Left ventricle myocardium superior (tissue), 1 donor: ENCODE measurements around the gene RPL3. TPM values are rescaled to one million over a fixed set of nuclear protein-coding genes. Genes with fewer than 3 reads are reported as not detected.
"Not testable (repeated sequence)": the region's sequence is repeated elsewhere in the genome, so short reads cannot be mapped to it uniquely, and the experiment has no call there.

Source experiments
- ATAC-seq: fragments of 200-7000 bp; cut with Tn5 transposase; one replicate; pipeline ENCODE4 v1.9.1; 2020; ENCODE audit warnings: mild to moderate bottlenecking, moderate library complexity
- DNase-seq: peaks from one replicate; pipeline ENCODE4 v3.0.0-alpha.2; 2020
- intact Hi-C: fragments of 100-400 bp; cut with micrococcal nuclease; formaldehyde crosslinking; loops from one replicate; pipeline ENCODE4 v1.11.0; 2022
- long read RNA-seq: library from polyadenylated mRNA; unstranded; transcript quantifications from one replicate; pipeline ENCODE4 v2.0.0, GENCODE V29; 2021
- total RNA-seq: library from RNA; stranded (reverse); fragmentation: NEBNext Ultra II Directional; extraction: Animal tissue kit (Norgen Biotek cat#: 25700); gene quantifications from one replicate; pipeline ENCODE4 v1.2.1, GENCODE V29; 2021
- donor health status: DM: no; HTN: yes; CAD: no; lungs with severe emphysema.

RPL3 gene
- 319 TPM for total RNA-seq
- long read RNA-seq, transcript RPL3-201 (10 exons, 1,442 nt), result major isoform, 678 of 741 reads
- long read RNA-seq, transcript RPL3-202 (9 exons, 1,289 nt), result minor isoform, 23 of 741 reads
- long read RNA-seq, transcript RPL3-210 (2 exons, 616 nt), result minor isoform, 5 of 741 reads
- long read RNA-seq, partial matches to known transcripts, result 16 of 741 reads
- long read RNA-seq, other reads (novel, unspliced or antisense), result 19 of 741 reads

DNA sequence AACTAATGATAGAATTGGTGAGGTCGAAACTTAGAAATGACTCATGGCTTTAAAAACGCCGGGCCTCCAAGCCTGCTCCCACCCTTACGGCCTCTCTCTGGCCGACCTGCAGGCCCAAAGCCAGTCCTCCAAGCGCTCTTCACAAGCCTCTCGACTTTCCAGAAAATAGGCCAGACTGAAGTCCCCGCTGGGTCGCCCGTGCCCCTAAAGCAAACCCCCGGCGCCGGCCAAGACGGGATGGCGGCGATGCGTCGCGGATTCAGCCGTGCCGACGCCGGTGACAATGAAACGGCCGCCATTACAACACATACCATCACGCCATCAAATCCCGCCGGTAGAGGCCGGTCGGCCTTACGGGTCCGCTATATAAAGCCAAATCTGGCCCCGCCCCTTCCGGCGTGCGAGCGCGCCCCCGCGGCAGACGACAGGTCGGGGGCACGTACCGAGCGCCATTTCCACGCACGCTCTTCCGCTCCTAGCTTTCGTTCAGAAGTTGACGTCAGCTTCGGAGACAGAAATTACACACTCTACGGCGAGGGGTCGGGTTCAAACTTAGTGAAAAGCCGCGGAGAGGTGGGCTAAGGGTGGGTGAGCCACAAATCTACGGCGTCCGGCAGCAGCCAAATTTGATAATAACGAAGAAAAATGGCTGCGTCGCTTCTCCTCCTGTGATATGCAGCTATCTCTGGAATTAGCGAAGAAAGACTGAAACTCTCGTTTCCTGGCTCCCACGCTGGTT, at the start of gene RPL3:
Gene RPL3 (minus strand): TSS at position 340 of the 739 bp plus-strand sequence. CDS start 26 bp downstream, at position 314.
- intact Hi-C loops, result loop anchor here (5.0 kb wide), 1 partner anchor 147 kb away; no protein-coding TSS in a partner anchor
- ATAC-seq (peak; percentile 91), DNase-seq (peak; percentile 98)

- no peak for ATAC-seq
- DNase-seq, result no peak
- intact Hi-C loops, result no loop called here
These were observed 49.8 kb upstream of the RPL3 start for GRCh38 chr22:39369186-39369585.

DNA sequence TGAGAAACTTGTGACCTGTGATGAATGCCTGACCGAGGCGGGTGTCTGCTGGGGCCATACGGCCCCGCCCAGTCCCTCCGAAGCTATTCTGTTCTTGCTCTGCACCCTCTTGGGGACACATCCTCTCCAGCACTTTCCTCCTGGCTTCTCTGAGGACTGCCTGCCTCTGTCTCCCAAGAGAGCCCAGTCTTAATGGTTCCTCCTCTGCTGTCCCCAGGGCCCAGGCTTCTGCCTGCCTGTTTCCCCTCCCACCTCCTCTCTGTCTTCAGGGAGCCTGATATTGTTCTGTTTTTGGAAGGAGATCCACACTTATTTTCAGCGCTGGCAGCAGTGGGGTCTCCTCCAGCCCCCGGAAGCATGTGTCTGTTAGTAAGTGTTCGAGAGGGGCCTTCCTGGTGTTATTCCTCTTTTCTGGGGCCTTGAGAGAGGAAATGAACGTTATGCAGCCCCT, 49.1 kb upstream of the RPL3 start:
- DNase-seq (no peak), ATAC-seq (peak; percentile 51)
- intact Hi-C loops, result no loop called here

DNA sequence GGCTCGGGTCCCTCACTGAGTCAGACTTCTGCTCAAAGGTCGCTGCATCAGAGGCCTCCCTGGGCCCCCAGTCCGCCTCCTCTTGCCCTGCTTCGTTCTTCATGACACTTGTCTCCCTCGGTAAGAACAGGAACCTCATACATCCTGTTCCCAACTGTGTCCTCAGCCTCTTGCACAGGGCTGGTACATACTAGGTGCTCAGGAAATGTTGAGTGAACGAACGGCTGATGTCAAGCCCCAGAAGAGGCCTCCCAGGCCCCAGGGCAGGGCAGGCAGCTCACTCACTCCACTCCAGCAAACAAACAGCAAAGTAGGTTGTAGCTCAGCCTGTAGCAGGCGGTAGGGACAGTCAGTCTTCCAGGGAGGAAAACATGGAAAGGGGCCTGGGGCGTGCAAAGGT, 47.6 kb upstream of the RPL3 start:
- ATAC-seq (no peak), DNase-seq (no peak)
- intact Hi-C loops, result no loop called here

GRCh38 chr22:39365492-39365780, 46.0 kb upstream of the RPL3 start:
- no peak for DNase-seq
- no peak for ATAC-seq
- intact Hi-C loops, result no loop called here

GRCh38 chr22:39364714-39365491, 45.5 kb upstream of the RPL3 start:
- intact Hi-C loops, result no loop called here
- ATAC-seq (peak; percentile 16), DNase-seq (no peak)

DNA sequence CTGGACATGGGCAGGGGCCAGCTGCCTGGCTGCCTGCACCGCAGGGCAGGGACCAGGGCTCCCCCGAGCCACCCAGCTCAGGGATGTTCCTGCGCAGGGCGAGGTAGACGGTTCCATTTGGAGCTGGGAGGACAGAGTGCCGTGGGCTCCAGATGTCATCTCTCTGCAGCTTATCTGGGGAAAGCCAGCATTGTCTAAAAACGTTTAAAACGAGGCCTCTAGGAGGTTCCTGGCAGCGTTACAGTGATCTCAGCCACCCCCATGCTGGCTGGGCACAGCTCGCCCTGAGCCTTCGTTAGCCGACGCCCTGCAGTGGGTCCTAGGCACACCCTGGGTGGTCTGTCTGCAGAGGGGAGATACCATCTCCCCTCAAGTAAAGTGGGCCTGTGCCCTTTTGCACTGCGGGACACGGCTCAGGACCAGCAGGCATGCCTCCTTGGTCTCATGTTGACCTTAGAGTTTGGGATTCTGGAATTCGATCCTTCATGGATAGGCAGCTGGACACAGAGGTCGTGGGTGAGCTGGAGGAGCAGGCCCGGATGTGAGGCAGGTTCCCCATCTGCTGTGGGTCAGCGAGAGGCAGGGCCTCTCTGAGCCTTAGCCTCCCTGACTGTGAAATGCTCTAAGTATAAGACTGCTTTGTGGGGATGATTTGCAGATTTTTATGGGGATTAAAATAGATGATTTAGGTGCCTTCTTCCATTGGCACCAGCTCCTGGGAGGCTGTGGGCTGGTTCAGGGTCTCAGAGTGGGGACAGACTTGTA, 44.5 kb upstream of the RPL3 start:
- ATAC-seq, result peak; percentile 30
- no peak for DNase-seq
- intact Hi-C loops, result no loop called here

GRCh38 chr22:39362932-39363331, 43.5 kb upstream of the RPL3 start:
- intact Hi-C loops, result no loop called here
- no peak for ATAC-seq
- DNase-seq, result no peak

- ATAC-seq, result no peak
- no peak for DNase-seq
- intact Hi-C loops, result no loop called here
These were observed 42.8 kb upstream of the RPL3 start for GRCh38 chr22:39362271-39362670.

DNA sequence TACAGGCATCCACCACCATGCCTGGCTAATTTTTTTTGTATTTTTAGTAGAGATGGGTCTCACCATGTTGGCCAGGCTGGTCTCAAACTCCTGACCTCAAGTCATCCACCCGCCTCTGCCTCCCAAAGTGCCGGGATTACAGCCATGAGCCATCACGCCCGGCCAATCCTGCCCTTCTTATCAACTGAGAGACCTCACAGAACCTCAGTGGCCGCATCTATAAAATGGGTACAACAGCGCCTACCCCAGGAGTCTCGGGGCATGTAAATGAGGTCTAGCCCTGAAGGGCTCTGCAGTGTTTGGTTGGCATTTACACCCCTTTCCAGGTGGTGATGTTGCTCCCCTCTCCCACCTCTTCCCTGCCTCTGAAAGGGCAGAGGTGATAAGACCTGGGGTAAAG, 42.1 kb upstream of the RPL3 start:
- ATAC-seq (no peak), DNase-seq (no peak)
- intact Hi-C loops, result no loop called here

DNA sequence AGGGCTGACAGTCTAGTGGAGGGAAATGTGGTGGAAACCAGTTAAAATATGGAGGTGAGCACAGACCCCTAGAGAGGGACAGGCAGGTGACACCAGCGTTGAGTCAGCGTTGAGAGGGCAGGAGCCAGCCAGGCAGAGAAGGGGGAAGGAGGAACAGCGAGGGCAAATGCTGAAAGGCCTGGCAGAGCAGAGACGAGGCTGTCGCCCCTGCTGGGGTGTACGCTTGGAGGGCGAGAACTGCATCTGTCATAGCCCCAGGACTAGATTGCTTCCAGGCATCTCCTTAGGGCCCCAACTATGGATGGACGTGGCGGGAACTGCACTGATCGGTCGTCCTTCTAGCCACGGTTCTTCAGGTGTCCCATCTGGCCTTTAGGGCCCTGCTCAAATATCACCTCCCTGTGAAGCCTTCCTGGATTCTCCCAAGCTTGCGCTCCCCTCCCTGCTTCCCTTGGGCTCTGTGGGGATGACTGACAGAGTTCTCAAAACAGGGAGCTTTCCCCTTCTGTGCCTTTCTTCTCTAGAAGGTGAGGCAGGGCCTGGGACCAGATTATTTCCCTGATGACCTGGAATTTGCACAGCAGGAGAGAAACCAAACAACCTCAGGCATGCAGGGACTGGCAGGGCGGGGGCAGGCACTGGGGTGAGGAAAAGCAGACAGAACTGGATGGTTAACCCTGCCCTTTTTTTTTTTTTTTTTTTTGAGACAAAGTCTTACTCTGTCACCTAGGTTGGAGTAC, 41.4 kb upstream of the RPL3 start:
- intact Hi-C loops, result no loop called here
- DNase-seq, result no peak
- ATAC-seq, result no peak

- no peak for DNase-seq
- ATAC-seq, result no peak
- intact Hi-C loops, result no loop called here
These were observed 40.8 kb upstream of the RPL3 start for GRCh38 chr22:39360242-39360641.

- intact Hi-C loops, result no loop called here
- ATAC-seq (no peak), DNase-seq (no peak)
These were observed 40.3 kb upstream of the RPL3 start for GRCh38 chr22:39359659-39360195.

DNA sequence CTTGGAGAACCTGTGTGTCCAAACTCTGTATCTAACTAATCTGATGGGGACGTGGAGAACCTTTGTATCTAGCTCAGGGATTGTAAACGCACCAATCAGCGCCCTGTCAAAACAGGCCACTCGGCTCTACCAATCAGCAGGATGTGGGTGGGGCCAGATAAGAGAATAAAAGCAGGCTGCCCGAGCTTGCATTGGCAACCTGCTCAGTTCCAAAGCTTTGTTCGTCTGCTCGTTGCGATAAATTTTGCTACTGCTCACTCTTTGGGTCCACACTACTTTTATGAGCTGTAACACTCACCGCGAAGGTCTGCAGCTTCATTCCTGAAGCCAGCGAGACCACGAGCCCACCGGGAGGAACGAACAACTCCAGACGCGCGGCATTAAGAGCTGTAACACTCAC, 38.8 kb upstream of the RPL3 start:
- intact Hi-C loops, DNase-seq, ATAC-seq: not testable (repeated sequence)

GRCh38 chr22:39357110-39358108, 38.0 kb upstream of the RPL3 start:
- ATAC-seq, intact Hi-C loops, DNase-seq: not testable (repeated sequence)

DNA sequence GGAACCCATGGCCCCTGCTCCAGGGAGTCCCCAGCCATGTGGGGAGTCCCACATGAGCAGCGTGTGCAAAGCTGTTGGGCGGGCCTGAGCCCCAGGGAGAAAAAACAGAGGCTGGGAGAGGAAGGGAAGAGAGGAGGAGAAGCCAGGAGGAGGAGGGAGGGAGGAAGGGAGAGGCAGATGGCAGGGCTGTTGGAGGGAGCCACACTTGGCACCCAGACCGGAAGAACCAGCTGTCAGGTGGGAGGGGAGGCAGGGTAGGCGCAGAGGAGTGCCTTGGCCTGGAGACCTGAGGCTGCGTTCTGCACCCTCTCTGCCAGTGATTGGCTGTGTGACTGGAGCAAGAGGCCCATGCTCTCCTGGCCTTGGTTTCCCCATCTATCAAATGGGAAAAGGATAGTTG, 37.0 kb upstream of the RPL3 start:
- ATAC-seq (no peak), DNase-seq (no peak)
- intact Hi-C loops, result no loop called here

DNA sequence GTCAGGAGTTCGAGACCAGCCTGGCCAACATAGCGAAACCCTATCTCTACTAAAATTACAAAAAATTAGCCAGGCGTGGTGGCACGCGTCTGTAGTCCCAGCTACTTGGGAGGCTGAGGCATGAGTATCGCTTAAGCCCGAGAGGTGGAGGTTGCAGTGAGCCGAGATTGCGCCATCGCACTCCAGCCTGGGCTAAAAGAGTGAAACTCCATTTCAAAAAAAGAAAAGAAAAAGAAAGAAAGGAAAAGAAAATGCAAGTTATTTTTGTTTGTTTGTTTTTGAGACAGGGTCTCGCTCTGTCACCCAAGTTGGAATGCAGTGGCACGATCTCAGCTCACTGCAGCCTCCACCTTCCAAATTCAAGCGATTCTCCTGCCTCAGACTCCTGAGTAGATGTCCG, 36.4 kb upstream of the RPL3 start:
- DNase-seq, intact Hi-C loops, ATAC-seq: not testable (repeated sequence)
